Renal cortex interstitium (tissue), 11 donors: ENCODE data around the gene ENTPD2. TPM values are rescaled to one million over a fixed set of nuclear protein-coding genes. Genes with fewer than 3 reads are reported as not detected.

Experiments
- DNase-seq, 11 donors: peaks; one replicate each; pipeline ENCODE4 v3.0.0-alpha.2; 2013; ENCODE audit warnings: low read depth in 9 of 11, low spot score in 4 of 11; ENCODE audit errors: extremely low read depth in 1 of 11
- polyA plus RNA-seq, 3 donors: library from polyadenylated mRNA; unstranded; fragments of 120-200 nt; gene quantifications; one replicate each; pipeline ENCODE4 v1.2.1, GENCODE V29; 2013; ENCODE audit not compliant: insufficient read length in 3 of 3

Gene ENTPD2
- polyA plus RNA-seq, 3 donors = 4.3 to 5.3 (median 4.7) TPM

GRCh38 chr9:137082925-137083290 is 29.0 kb upstream of the ENTPD2 start:
- DNase-seq = no peak

- DNase-seq = no peak
Observed at GRCh38 chr9:137082222-137082924, 28.5 kb upstream of the ENTPD2 start.

GRCh38 chr9:137080260-137081122 is 26.6 kb upstream of the ENTPD2 start:
- DNase-seq = no peak

- DNase-seq = no peak
Observed at GRCh38 chr9:137079401-137079787, 25.5 kb upstream of the ENTPD2 start.

GRCh38 chr9:137078701-137079400 is 25.0 kb upstream of the ENTPD2 start:
- no peak for DNase-seq

GRCh38 chr9:137077758-137078693 is 24.2 kb upstream of the ENTPD2 start:
- no peak for DNase-seq

GRCh38 chr9:137077010-137077747 is 23.3 kb upstream of the ENTPD2 start, which contains the start of gene UAP1L1:
TSS of gene UAP1L1 (plus strand) at chr9:137077517. CDS start at chr9:137077533, 16 bp downstream.
- no peak for DNase-seq

- DNase-seq = no peak
Observed at GRCh38 chr9:137076636-137077009, 22.8 kb upstream of the ENTPD2 start.

GRCh38 chr9:137075275-137075775 is 21.5 kb upstream of the ENTPD2 start:
- no peak for DNase-seq

- no peak for DNase-seq
Observed at GRCh38 chr9:137074657-137075274, 20.9 kb upstream of the ENTPD2 start.

- DNase-seq = no peak
Observed at GRCh38 chr9:137073992-137074399, 20.1 kb upstream of the ENTPD2 start.

- DNase-seq = no peak
Observed at GRCh38 chr9:137071282-137071681, 17.4 kb upstream of the ENTPD2 start.

- no peak for DNase-seq
Observed at GRCh38 chr9:137070906-137071275, 17.0 kb upstream of the ENTPD2 start.

- DNase-seq = peak in 8 of 11 donors; percentile 71 to 86 (median 76)
Observed at GRCh38 chr9:137070201-137070905, 16.5 kb upstream of the ENTPD2 start, which contains the start of gene SAPCD2. TSS of gene SAPCD2 (minus strand) at chr9:137070557. CDS start at chr9:137070460, 97 bp downstream.

- no peak for DNase-seq
Observed at GRCh38 chr9:137069508-137070091, 15.7 kb upstream of the ENTPD2 start.
